Trophoblast cell (in vitro differentiated cells and primary cell): ENCODE data around the gene MBNL3.

Experiments used
- DNase-seq, 2 donors: peaks; one replicate each; pipeline ENCODE4 v3.0.0-alpha.2; 2016
- H2AFZ ChIP-seq: 2 replicates; pipeline ENCODE4 v1.6.1; 2013; ENCODE audit warnings: low read length, moderate library complexity, mild to moderate bottlenecking; ENCODE audit not compliant: insufficient read depth, poor library complexity
- H2AK5ac ChIP-seq: 2 replicates; pipeline ENCODE4 v1.6.1; 2013; ENCODE audit warnings: mild to moderate bottlenecking, low read length
- H2BK120ac ChIP-seq: 2 replicates; pipeline ENCODE4 v1.6.1; 2013; ENCODE audit warnings: low read length, mild to moderate bottlenecking, moderate library complexity; ENCODE audit not compliant: insufficient read depth, poor library complexity
- H2BK12ac ChIP-seq: 2 replicates; pipeline ENCODE4 v1.6.1; 2013; ENCODE audit warnings: mild to moderate bottlenecking, low read length, moderate library complexity
- H2BK5ac ChIP-seq: 2 replicates; pipeline ENCODE4 v1.6.1; 2013; ENCODE audit warnings: low read length, low read depth, moderate library complexity, mild to moderate bottlenecking; ENCODE audit not compliant: poor library complexity
- H3K14ac ChIP-seq: 2 replicates; pipeline ENCODE4 v1.6.1; 2013; ENCODE audit warnings: mild to moderate bottlenecking, low read length
- H3K18ac ChIP-seq: 2 replicates; pipeline ENCODE4 v1.6.1; 2013; ENCODE audit warnings: mild to moderate bottlenecking, low read length
- H3K23ac ChIP-seq: 2 replicates; pipeline ENCODE4 v1.6.1; 2013; ENCODE audit warnings: low read length
- H3K27ac ChIP-seq: 2 replicates; pipeline ENCODE4 v1.5.1; 2013; ENCODE audit warnings: low read depth, mild to moderate bottlenecking, inconsistent platforms, low read length, moderate library complexity
- H3K27me3 ChIP-seq: 2 replicates; pipeline ENCODE4 v1.6.1; 2013; ENCODE audit warnings: inconsistent platforms, mild to moderate bottlenecking, low read length, moderate library complexity; ENCODE audit not compliant: insufficient read depth
- H3K36me3 ChIP-seq, 2 experiments: 1 replicate in 1 of 2; 2 replicates in 1 of 2; pipeline ENCODE4 v1.6.1; 2013; ENCODE audit warnings: low read length in 2 of 2, mild to moderate bottlenecking in 2 of 2, moderate library complexity in 1 of 2; ENCODE audit not compliant: insufficient read depth in 2 of 2, control insufficient read depth in 1 of 2
- H3K4ac ChIP-seq: 2 replicates; pipeline ENCODE4 v1.6.1; 2013; ENCODE audit warnings: low read depth, mild to moderate bottlenecking, low read length, moderate library complexity
- H3K4me1 ChIP-seq, 2 experiments: 1 replicate in 1 of 2; 2 replicates in 1 of 2; pipeline ENCODE4 v1.6.1; 2013; ENCODE audit warnings: low read length in 2 of 2, mild to moderate bottlenecking in 2 of 2, moderate library complexity in 1 of 2; ENCODE audit not compliant: insufficient read depth in 2 of 2, control insufficient read depth in 1 of 2
- H3K4me2 ChIP-seq: 2 replicates; pipeline ENCODE4 v1.6.1; 2013; ENCODE audit warnings: inconsistent platforms, mild to moderate bottlenecking, low read length, moderate library complexity
- H3K4me3 ChIP-seq: 2 replicates; pipeline ENCODE4 v1.5.1; 2013; ENCODE audit warnings: mild to moderate bottlenecking, low read depth, low read length, inconsistent platforms
- H3K79me1 ChIP-seq: one replicate; pipeline ENCODE4 v1.6.1; 2013; ENCODE audit warnings: low read length
- H3K79me2 ChIP-seq: 2 replicates; pipeline ENCODE4 v1.6.1; 2013; ENCODE audit warnings: low read length, mild to moderate bottlenecking; ENCODE audit not compliant: control insufficient read depth, insufficient read depth, poor library complexity
- H3K9ac ChIP-seq: 2 replicates; pipeline ENCODE4 v1.6.1; 2013; ENCODE audit warnings: mild to moderate bottlenecking, low read length
- H3K9me3 ChIP-seq: 2 replicates; pipeline ENCODE4 v1.6.1; 2013; ENCODE audit warnings: low read depth, mild to moderate bottlenecking, control low read depth, inconsistent platforms, low read length; ENCODE audit not compliant: insufficient read depth
- H4K12ac ChIP-seq: 2 replicates; pipeline ENCODE4 v1.6.1; 2013; ENCODE audit warnings: low read depth, mild to moderate bottlenecking, low read length, moderate library complexity
- H4K8ac ChIP-seq: 2 replicates; pipeline ENCODE4 v1.6.1; 2013; ENCODE audit warnings: low read depth, mild to moderate bottlenecking, low read length, moderate library complexity
- H4K91ac ChIP-seq: one replicate; pipeline ENCODE4 v1.6.1; 2013; ENCODE audit warnings: low read depth, mild to moderate bottlenecking, low read length, moderate library complexity
- WGBS: extraction: QIAGEN DNeasy Blood & Tissue Kit; methylation state at CpG from one replicate; pipeline ENCODE4 v1.1.7; 2013; ENCODE audit warnings: missing lambda C conversion rate; ENCODE audit not compliant: insufficient read length, insufficient coverage; ENCODE audit errors: extremely low coverage; 5-methylcytosine and 5-hydroxymethylcytosine counted together

The MBNL3 gene

DNA sequence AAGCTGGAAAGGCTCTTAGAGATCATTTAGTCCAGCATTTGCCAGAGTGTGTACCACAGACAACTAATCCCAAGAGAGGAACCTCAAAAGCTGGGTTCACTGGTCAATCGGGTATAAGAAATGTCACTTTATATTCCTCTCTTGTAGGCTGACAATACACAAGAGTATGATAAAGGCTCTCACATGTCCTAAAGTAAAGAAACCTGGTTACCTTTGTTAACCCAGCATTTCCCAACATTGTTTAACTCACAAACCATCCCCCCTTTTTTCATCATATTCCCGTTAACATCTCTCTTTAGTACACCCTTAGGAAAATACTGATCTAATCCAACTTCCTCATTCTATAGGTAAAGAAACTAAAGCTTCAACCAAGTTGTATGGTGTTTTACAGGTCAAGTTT lies 74.4 kb downstream of the MBNL3 start:
- H3K18ac ChIP-seq, result no peak overlapping the region
- no peak overlapping the region for H2BK5ac ChIP-seq
- WGBS, result 100% methylated on average over 1 of the region's 2 CpGs
- H2AK5ac ChIP-seq, result no peak overlapping the region
- H4K12ac ChIP-seq, result no peak overlapping the region
- no peak overlapping the region for H3K4me2 ChIP-seq
- no peak for DNase-seq
- no peaks in the 10 kb centered on the region for H3K36me3 ChIP-seq
- no peak overlapping the region for H3K4ac ChIP-seq
- no peaks in the 10 kb centered on the region for H3K9me3 ChIP-seq
- H3K14ac ChIP-seq, result no peak overlapping the region
- H2BK12ac ChIP-seq, result no peak overlapping the region
- H3K27me3 ChIP-seq, result no peaks in the 10 kb centered on the region
- H3K79me1 ChIP-seq, result no peaks in the 10 kb centered on the region
- H3K4me1 ChIP-seq, result peaks cover 0 to 4% of the 10 kb centered on the region in 2 experiments
- no peak overlapping the region for H2BK120ac ChIP-seq
- H3K79me2 ChIP-seq, result no peaks in the 10 kb centered on the region
- H3K4me3 ChIP-seq, result no peak overlapping the region
- no peak overlapping the region for H3K27ac ChIP-seq
- no peak overlapping the region for H4K91ac ChIP-seq
- H3K9ac ChIP-seq, result no peak overlapping the region
- no peak overlapping the region for H3K23ac ChIP-seq
- no peak overlapping the region for H2AFZ ChIP-seq
- H4K8ac ChIP-seq, result no peak overlapping the region

DNA sequence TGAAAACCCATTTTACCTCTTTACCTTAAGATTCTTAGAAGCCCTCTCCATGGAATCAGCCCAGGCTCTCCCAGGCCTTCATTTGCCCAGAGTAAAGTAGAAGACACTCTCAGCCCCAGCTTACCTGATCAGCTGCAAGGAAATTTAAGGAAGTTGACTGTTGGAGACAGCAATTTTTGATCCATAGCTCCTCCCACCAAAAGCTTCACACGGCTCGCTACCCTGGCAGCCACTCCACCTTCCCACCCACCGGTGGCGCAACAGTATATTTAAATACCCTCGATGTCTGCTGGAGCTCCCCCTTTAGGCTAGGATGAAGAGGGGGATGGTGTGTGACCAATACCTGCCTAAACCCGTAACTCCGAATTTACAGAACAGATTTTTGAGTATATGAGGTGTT lies 75.4 kb downstream of the MBNL3 start:
- Histone ChIP-seq H3K9me3 (no peaks in the 10 kb centered on the region), H3K36me3 (no peaks in the 10 kb centered on the region), H4K12ac (no peak overlapping the region), H2BK5ac (no peak overlapping the region), H3K9ac (no peak overlapping the region), H3K79me1 (no peaks in the 10 kb centered on the region), H3K79me2 (no peaks in the 10 kb centered on the region), H3K4me3 (no peak overlapping the region), H3K18ac (no peak overlapping the region), H2AK5ac (no peak overlapping the region), H2AFZ (no peak overlapping the region), H3K4me1 (peaks cover 0 to 4% of the 10 kb centered on the region in 2 experiments), H3K27me3 (no peaks in the 10 kb centered on the region), H3K4ac (no peak overlapping the region), H3K23ac (no peak overlapping the region), H2BK12ac (no peak overlapping the region), H3K14ac (no peak overlapping the region), H2BK120ac (no peak overlapping the region), H4K8ac (no peak overlapping the region), H4K91ac (no peak overlapping the region), H3K4me2 (no peak overlapping the region), H3K27ac (no peak overlapping the region)
- DNase-seq, result no peak
- no CpG with 5 or more reads among the region's 7 CpGs for WGBS

DNA sequence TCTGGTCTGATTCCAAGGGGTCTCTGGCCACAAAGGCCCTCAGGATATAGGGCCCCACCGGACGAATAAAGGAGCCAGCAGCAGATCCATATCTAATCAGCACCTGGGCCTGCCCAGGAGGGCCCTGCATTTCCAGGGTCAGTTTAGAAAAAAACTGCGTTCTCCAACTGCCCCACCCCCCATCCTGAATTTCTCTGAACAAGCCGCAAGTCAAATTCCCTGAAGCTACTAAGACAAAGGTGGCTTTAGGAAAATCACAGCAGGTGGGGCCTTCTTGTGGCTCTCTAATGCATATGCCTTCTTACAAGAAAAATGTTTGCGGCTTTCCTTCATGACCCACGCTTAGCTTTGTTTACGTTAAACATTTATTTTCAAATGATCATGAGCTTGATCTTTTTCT lies 76.6 kb downstream of the MBNL3 start:
- H3K4me3 ChIP-seq, result no peak overlapping the region
- H2BK12ac ChIP-seq, result no peak overlapping the region
- H4K12ac ChIP-seq, result no peak overlapping the region
- no peak overlapping the region for H2BK5ac ChIP-seq
- H3K79me1 ChIP-seq, result no peaks in the 10 kb centered on the region
- H3K27ac ChIP-seq, result peak overlapping the region; percentile 10
- H3K27me3 ChIP-seq, result no peaks in the 10 kb centered on the region
- H3K79me2 ChIP-seq, result no peaks in the 10 kb centered on the region
- no peak overlapping the region for H3K14ac ChIP-seq
- no CpG with 5 or more reads among the region's 7 CpGs for WGBS
- H3K9me3 ChIP-seq, result no peaks in the 10 kb centered on the region
- H2AK5ac ChIP-seq, result no peak overlapping the region
- no peak overlapping the region for H3K4me2 ChIP-seq
- H3K23ac ChIP-seq, result no peak overlapping the region
- H4K91ac ChIP-seq, result no peak overlapping the region
- no peaks in the 10 kb centered on the region for H3K36me3 ChIP-seq
- peaks cover 0 to 4% of the 10 kb centered on the region in 2 experiments for H3K4me1 ChIP-seq
- H2BK120ac ChIP-seq, result no peak overlapping the region
- no peak overlapping the region for H2AFZ ChIP-seq
- no peak overlapping the region for H4K8ac ChIP-seq
- H3K9ac ChIP-seq, result no peak overlapping the region
- H3K18ac ChIP-seq, result no peak overlapping the region
- H3K4ac ChIP-seq, result no peak overlapping the region
- DNase-seq, result peak in 1 of 2 donors; percentile 29

DNA sequence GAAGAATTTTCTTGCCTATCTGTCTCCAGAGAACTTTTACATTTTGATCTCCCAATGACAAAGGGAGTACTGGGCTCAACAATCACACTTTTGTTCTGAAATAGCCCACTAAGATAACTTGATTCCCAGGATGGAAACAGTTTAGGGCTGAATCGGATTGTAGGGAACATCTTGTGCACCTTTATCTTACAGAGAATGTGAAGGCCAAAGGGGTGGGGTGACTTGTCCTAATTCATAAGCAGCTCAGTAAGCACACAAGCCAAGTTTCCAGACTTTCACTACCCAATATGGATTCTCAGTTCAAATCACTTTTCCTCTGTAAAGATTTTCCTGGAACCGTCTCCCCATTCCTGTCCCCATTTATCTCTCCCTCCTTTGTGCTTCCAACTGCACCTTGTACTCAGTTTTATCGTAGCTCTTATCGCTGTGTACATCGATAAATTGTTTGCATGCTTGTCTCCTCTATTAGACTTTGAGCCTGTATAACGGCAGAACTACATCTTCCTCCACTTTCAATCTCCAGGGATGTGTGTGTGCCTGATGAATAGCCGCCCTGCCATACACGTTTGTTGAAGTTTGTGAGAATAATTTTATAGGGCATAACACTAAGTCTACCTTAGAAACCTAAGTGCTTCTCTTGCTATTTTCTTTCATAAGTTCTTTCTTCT lies 77.4 kb downstream of the MBNL3 start:
- no peak overlapping the region for H3K4me3 ChIP-seq
- H3K23ac ChIP-seq, result no peak overlapping the region
- no peak overlapping the region for H3K9ac ChIP-seq
- H2BK12ac ChIP-seq, result no peak overlapping the region
- no peak overlapping the region for H4K12ac ChIP-seq
- DNase-seq, result peak in 1 of 2 donors; percentile 29
- no peaks in the 10 kb centered on the region for H3K9me3 ChIP-seq
- no peak overlapping the region for H3K14ac ChIP-seq
- no peak overlapping the region for H3K18ac ChIP-seq
- no peak overlapping the region for H3K4me2 ChIP-seq
- no peak overlapping the region for H3K4ac ChIP-seq
- H4K91ac ChIP-seq, result no peak overlapping the region
- no peak overlapping the region for H3K27ac ChIP-seq
- H3K79me1 ChIP-seq, result no peaks in the 10 kb centered on the region
- H4K8ac ChIP-seq, result no peak overlapping the region
- H2AK5ac ChIP-seq, result no peak overlapping the region
- WGBS, result no CpG with 5 or more reads among the region's 8 CpGs
- no peaks in the 10 kb centered on the region for H3K79me2 ChIP-seq
- peaks cover 0 to 4% of the 10 kb centered on the region in 2 experiments for H3K4me1 ChIP-seq
- H3K36me3 ChIP-seq, result no peaks in the 10 kb centered on the region
- no peaks in the 10 kb centered on the region for H3K27me3 ChIP-seq
- H2BK120ac ChIP-seq, result no peak overlapping the region
- no peak overlapping the region for H2AFZ ChIP-seq
- no peak overlapping the region for H2BK5ac ChIP-seq
